Esophagus squamous epithelium (tissue), 5 donors: Measurements from ENCODE around the gene DUSP28. TPM values are rescaled to one million over a fixed set of nuclear protein-coding genes. Genes with fewer than 3 reads are reported as not detected.

ENCODE experiments used
- DNase-seq: peaks from one replicate; lab custom pipeline; 2025; lab: John Stamatoyannopoulos, UW
- H3K27ac ChIP-seq, 4 donors: fragments of 200-600 bp; sonication (generic); one replicate each; pipeline ENCODE4 v1.5.1; 2016 to 2019; ENCODE audit warnings: mild to moderate bottlenecking in 1 of 4
- H3K27me3 ChIP-seq, 4 donors: fragments of 200-600 bp; sonication (generic); 1 replicate in 3 of 4; 2 replicates in 1 of 4; pipeline versions ENCODE4 v1.5.1 to v1.6.0; 2017 to 2021; ENCODE audit warnings: antibody characterized with exemption in 1 of 4
- H3K36me3 ChIP-seq, 3 donors: fragments of 200-600 bp; sonication (generic); one replicate each; pipeline ENCODE4 v1.5.1; 2016 to 2019
- H3K4me1 ChIP-seq, 3 donors: fragments of 200-600 bp; sonication (generic); one replicate each; pipeline ENCODE4 v1.5.1; 2017 to 2019
- H3K4me3 ChIP-seq, 4 donors: fragments of 200-600 bp; sonication (generic); 1 replicate in 3 of 4; 2 replicates in 1 of 4; pipeline ENCODE4 v1.5.1; 2016 to 2019; ENCODE audit warnings: mild to moderate bottlenecking in 2 of 4, moderate library complexity in 1 of 4
- H3K9me3 ChIP-seq, 3 donors: fragments of 200-600 bp; sonication (generic); one replicate each; pipeline ENCODE4 v1.5.1; 2016 to 2019
- CTCF ChIP-seq, 6 experiments: fragments of 450-650 bp in 4 of 6; fragments of 200-600 bp in 2 of 6; sonication (generic) in 2 of 6; IDR thresholded peaks; one replicate each; pipeline ENCODE4 v1.5.1; 2016 to 2019; ENCODE audit warnings: antibody characterized with exemption in 6 of 6, mild to moderate bottlenecking in 4 of 6, moderate library complexity in 4 of 6
- POLR2A ChIP-seq, 4 donors: fragments of 450-650 bp; IDR thresholded peaks; one replicate each; pipeline ENCODE4 v1.6.1; 2017; ENCODE audit warnings: antibody characterized with exemption in 4 of 4, mild to moderate bottlenecking in 4 of 4, moderate library complexity in 3 of 4
- WGBS, 2 donors: methylation state at CpG; one replicate each; pipeline ENCODE4 v1.1.5; 2018; 5-methylcytosine and 5-hydroxymethylcytosine counted together
- intact Hi-C: fragments of 100-400 bp; cut with DNase I; formaldehyde crosslinking; loops from one replicate; pipeline ENCODE4 v1.15.0; 2022
- total RNA-seq, 4 donors: library from RNA; depleted of rRNA; stranded (reverse); fragments of >200 nt; gene quantifications; one replicate each; pipeline ENCODE4 v1.1.0, GENCODE V29; 2016
- donor health status: DM: yes; HTN: yes; CAD: no.

Gene DUSP28
- 10 to 100 TPM in 1 of 4 donors, 1 to 10 TPM in 3; 2.0 to 10.5 (median 5.3) TPM for total RNA-seq

GRCh38 chr2:240560084-240560479 lies at the start of gene DUSP28:
TSS of gene DUSP28 (plus strand) at chr2:240560357. CDS start at chr2:240560685, 328 bp downstream.
- 0 to 2% methylated on average over 9 to 22 of the region's 39 CpGs for WGBS, 2 donors
- DNase-seq = no peak
- intact Hi-C loops = no loop called here
- Histone ChIP-seq H3K4me1 (peaks cover 28 to 77% (median 48%) of the 10 kb centered on the region in 3 donors), H3K27me3 (no peaks in the 10 kb centered on the region), H3K27ac (peak within 1 kb of the TSS; percentile 99 to 100 (median 100)), H3K36me3 (peaks cover 0 to 18% (median 0%) of the 10 kb centered on the region in 3 donors), H3K9me3 (no peaks in the 10 kb centered on the region), H3K4me3 (peak within 1 kb of the TSS; percentile 85 to 96 (median 90))
- peak in 3 of 4 donors; percentile 76 to 95 (median 89) for TF ChIP-seq POLR2A (IDR thresholded peaks at IDR 0.05)
- peak in 1 of 6 experiments; percentile 22 for TF ChIP-seq CTCF (IDR thresholded peaks at IDR 0.05)

- intact Hi-C loops = no loop called here
Measured at GRCh38 chr2:240510513-240511210, 49.5 kb upstream of the DUSP28 start.

GRCh38 chr2:240511351-240512108 lies 48.6 kb upstream of the DUSP28 start:
- Histone ChIP-seq H3K4me3 (no peak overlapping the region), H3K36me3 (peaks cover 0 to 45% (median 0%) of the 10 kb centered on the region in 3 donors), H3K27me3 (no peaks in the 10 kb centered on the region), H3K4me1 (peaks cover 7 to 15% (median 9%) of the 10 kb centered on the region in 3 donors), H3K9me3 (no peaks in the 10 kb centered on the region), H3K27ac (no peak overlapping the region)
- TF ChIP-seq CTCF (IDR thresholded peaks at IDR 0.05) = no peak
- TF ChIP-seq POLR2A (IDR thresholded peaks at IDR 0.05) = no peak
- DNase-seq = no peak
- WGBS, 2 donors = 96 to 100% methylated on average over 6 to 9 of the region's 31 CpGs
- intact Hi-C loops = no loop called here

More at GRCh38 chr2:240510513-240511210, 49.5 kb upstream of the DUSP28 start:
- H3K36me3 ChIP-seq = peaks cover 0 to 45% (median 0%) of the 10 kb centered on the region in 3 donors
- WGBS, 2 donors = 86 to 93% methylated on average over 10 to 11 of the region's 12 CpGs
- no peaks in the 10 kb centered on the region for H3K9me3 ChIP-seq
- no peak overlapping the region for H3K27ac ChIP-seq
- DNase-seq = no peak
- H3K4me1 ChIP-seq = peaks cover 7 to 15% (median 9%) of the 10 kb centered on the region in 3 donors
- H3K4me3 ChIP-seq = no peak overlapping the region
- TF ChIP-seq POLR2A (IDR thresholded peaks at IDR 0.05) (no peak), CTCF (IDR thresholded peaks at IDR 0.05) (no peak)
- H3K27me3 ChIP-seq = no peaks in the 10 kb centered on the region

- Histone ChIP-seq H3K36me3 (peaks cover 0 to 39% (median 0%) of the 10 kb centered on the region in 3 donors), H3K27me3 (no peaks in the 10 kb centered on the region), H3K4me1 (peaks cover 7 to 15% (median 9%) of the 10 kb centered on the region in 3 donors), H3K27ac (no peak overlapping the region), H3K9me3 (no peaks in the 10 kb centered on the region), H3K4me3 (no peak overlapping the region)
- intact Hi-C loops = no loop called here
- WGBS, 2 donors = no CpG with 5 or more reads among the region's 11 CpGs
- DNase-seq = no peak
- TF ChIP-seq POLR2A (IDR thresholded peaks at IDR 0.05) (no peak), CTCF (IDR thresholded peaks at IDR 0.05) (no peak)
Measured at GRCh38 chr2:240512109-240512485, 48.1 kb upstream of the DUSP28 start.
